ENCODE results near the gene TMEM95. TPM values are rescaled to one million over a fixed set of nuclear protein-coding genes. Genes with fewer than 3 reads are reported as not detected.
A peak's percentile ranks its signal among the peaks of the same experiment; 100 is the strongest.

The TMEM95 gene
- total RNA-seq, 1 experiment from 2014 or later: not detected

DNA sequence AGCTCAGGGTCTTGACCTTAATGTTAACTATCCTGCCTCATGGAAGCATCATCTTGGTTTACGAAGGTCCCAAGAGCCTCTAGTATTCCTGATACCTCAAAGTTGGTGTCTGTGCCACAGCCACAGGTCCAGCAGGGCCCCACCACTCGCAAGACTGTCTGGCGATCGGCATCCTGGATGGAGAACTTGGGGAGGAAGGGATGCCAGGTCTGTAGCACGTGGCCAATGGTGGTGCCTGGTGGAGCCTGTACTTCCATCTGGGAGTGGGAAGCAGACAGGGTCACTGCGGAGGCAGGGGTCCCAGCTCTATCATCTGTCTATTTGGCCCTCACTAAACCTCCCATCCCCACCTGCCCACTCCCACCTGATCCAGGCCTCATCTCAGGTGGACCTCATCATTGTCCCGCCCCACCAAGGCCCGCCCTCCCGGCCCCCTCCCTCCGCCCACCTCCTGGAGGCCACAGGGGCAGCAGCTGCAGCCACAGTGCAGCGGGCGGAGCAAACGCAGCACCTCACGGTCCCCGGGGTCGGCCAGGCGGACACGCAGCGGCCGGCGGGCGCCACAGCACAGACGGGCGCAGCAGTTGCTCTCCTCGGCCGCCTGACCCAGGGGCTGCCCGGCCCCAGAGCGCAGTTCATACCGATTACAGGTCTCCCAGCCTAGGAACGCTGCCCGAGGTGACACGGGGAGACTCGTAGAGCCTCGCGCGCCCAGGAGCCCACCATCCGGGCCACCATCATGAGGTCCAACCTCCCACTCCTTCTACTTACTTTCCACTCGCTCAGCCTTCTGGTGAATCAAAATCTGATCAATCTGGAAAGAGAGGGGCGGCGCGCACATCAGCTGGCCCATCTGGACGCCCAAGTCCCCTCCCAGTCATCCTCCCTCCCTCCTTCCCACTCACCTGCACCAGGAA lies 38.0 kb downstream of the TMEM95 start:
- TF ChIP-seq EZH2phosphoT487 (IDR thresholded peaks at IDR 0.05; ENCODE audit: borderline replicate concordance, low read length) (no peak), EZH2 (IDR thresholded peaks at IDR 0.05; ENCODE audit: low read length, unreplicated experiment) (no peak)
- TF ChIP-seq, protein P1, sequence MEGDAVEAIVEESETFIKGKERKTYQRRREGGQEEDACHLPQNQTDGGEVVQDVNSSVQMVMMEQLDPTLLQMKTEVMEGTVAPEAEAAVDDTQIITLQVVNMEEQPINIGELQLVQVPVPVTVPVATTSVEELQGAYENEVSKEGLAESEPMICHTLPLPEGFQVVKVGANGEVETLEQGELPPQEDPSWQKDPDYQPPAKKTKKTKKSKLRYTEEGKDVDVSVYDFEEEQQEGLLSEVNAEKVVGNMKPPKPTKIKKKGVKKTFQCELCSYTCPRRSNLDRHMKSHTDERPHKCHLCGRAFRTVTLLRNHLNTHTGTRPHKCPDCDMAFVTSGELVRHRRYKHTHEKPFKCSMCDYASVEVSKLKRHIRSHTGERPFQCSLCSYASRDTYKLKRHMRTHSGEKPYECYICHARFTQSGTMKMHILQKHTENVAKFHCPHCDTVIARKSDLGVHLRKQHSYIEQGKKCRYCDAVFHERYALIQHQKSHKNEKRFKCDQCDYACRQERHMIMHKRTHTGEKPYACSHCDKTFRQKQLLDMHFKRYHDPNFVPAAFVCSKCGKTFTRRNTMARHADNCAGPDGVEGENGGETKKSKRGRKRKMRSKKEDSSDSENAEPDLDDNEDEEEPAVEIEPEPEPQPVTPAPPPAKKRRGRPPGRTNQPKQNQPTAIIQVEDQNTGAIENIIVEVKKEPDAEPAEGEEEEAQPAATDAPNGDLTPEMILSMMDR (conservative IDR thresholded peaks at IDR 0.05; ENCODE audit: low read depth, low read length): no peak
- DNase-seq (no peak), ATAC-seq (no peak)
- Histone ChIP-seq H2AFZ (ENCODE audit: low read length) (no peak overlapping the region), H3K9ac (ENCODE audit: low read length) (peak overlapping the region; percentile 76), H3K36me3 (ENCODE audit: low read depth, low read length) (no peaks in the 10 kb centered on the region; the same call in 1 of the 2 replicates), H3K9me2 (replicated peaks; ENCODE audit: low read length) (no peaks in the 10 kb centered on the region), H3K9me3 (ENCODE audit: low read length) (no peaks in the 10 kb centered on the region), H3K4me1 (ENCODE audit: insufficient read depth, low read length) (peaks cover 4% of the 10 kb centered on the region; the same call in 1 of the 2 replicates), H4K20me1 (ENCODE audit: low read length) (no peaks in the 10 kb centered on the region), H3K27me3 (ENCODE audit: low read length) (no peaks in the 10 kb centered on the region), H3F3A (ENCODE audit: low read length, unreplicated experiment) (no peaks in the 10 kb centered on the region), H3K27ac (ENCODE audit: low read length) (no peak overlapping the region), H3K4me3 (ENCODE audit: low read length) (peak overlapping the region; percentile 91), H3K4me2 (ENCODE audit: low read length) (peak overlapping the region; percentile 93), H3K79me2 (ENCODE audit: low read length) (peaks cover 16% of the 10 kb centered on the region)
- no TSS peak for BruUV-seq (replicated peaks)
- ChIA-PET CTCF (no interaction called here), POLR2A (ENCODE audit: unreplicated experiment) (no interaction called here)
- intact Hi-C loops (cut with micrococcal nuclease): no loop called here

DNA sequence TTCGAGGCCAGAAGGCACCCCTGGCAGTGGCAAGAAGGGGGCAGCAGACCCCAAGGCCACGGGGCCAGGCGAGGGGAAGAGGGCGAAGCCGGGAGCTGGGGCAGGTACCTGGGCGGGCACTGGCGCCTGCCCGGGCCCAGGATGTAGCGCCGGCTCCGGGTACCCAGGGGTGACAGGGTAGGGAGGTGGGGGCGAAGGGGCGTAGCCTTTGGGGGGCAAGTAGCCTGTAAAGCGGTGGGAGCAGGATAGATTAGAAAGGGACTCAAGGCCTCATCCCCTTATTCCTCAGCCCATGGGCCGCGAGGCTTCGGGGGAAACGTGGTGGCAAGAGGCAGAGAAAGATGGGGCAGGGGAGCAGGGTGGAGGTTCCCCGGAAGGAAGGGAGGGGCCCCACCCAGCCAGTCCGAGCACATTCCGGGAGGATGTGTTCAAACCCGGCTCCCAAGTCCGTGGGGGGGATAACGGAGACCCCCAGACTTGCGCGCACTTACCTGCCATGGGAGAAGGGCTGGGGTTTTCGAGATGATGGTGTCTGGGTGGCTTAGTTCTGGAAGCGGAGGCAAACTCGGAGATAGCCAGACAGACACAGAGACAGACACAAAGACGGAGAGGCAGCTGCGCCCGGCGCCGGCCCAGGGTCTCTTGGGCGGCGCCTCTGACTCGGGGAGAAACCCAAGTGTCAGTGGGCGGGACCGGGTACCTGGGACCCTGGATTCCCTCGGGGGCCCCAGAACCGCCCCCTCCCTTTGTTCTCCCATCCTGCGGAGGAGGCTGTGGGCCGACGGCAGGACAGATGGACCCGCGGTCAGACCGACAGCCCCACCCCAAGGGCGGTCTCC lies 38.9 kb downstream of the TMEM95 start:
- H3K27me3 ChIP-seq (ENCODE audit: low read length): no peaks in the 10 kb centered on the region
- H3K9me2 ChIP-seq (replicated peaks; ENCODE audit: low read length): no peaks in the 10 kb centered on the region
- BruUV-seq (replicated peaks): TSS peak; percentile 40
- intact Hi-C loops (cut with micrococcal nuclease): loop anchor here (1.0 kb wide), 1 partner anchor 10 kb away; the partner anchor contains the start of gene TMEM256
- H3K9ac ChIP-seq (ENCODE audit: low read length): peak overlapping the region; percentile 76
- H3K9me3 ChIP-seq (ENCODE audit: low read length): no peaks in the 10 kb centered on the region
- H3K36me3 ChIP-seq (ENCODE audit: low read depth, low read length): no peaks in the 10 kb centered on the region; the same call in 1 of the 2 replicates
- ChIA-PET POLR2A (ENCODE audit: unreplicated experiment) (interaction anchor here (1.0 kb wide), 1 partner anchor 10 kb away, joined by 3 read pairs; the partner anchor contains the start of gene TMEM256), CTCF (interaction anchor here (0.5 to 1.4 kb wide), 2 partner anchors 10 to 43 kb away, joined by 3 read pairs; partner anchors contain the start of gene TMEM256)
- peaks cover 4% of the 10 kb centered on the region; the same call in 1 of the 2 replicates for H3K4me1 ChIP-seq (ENCODE audit: insufficient read depth, low read length)
- TF ChIP-seq, protein P1 (conservative IDR thresholded peaks at IDR 0.05; ENCODE audit: low read depth, low read length): no peak
- TF ChIP-seq EZH2 (IDR thresholded peaks at IDR 0.05; ENCODE audit: low read length, unreplicated experiment) (no peak), EZH2phosphoT487 (IDR thresholded peaks at IDR 0.05; ENCODE audit: borderline replicate concordance, low read length) (no peak)
- no peaks in the 10 kb centered on the region for H4K20me1 ChIP-seq (ENCODE audit: low read length)
- peak overlapping the region; percentile 88 for H2AFZ ChIP-seq (ENCODE audit: low read length)
- H3F3A ChIP-seq (ENCODE audit: low read length, unreplicated experiment): no peaks in the 10 kb centered on the region
- ATAC-seq: peak; percentile 32
- H3K4me2 ChIP-seq (ENCODE audit: low read length): peak overlapping the region; percentile 93
- peak; percentile 34 for DNase-seq
- no peak overlapping the region for H3K27ac ChIP-seq (ENCODE audit: low read length)
- H3K4me3 ChIP-seq (ENCODE audit: low read length): peak overlapping the region; percentile 91
- peaks cover 16% of the 10 kb centered on the region for H3K79me2 ChIP-seq (ENCODE audit: low read length)
